IgD-negative memory B cell (primary cell): ENCODE results near the gene AANAT. TPM values are rescaled to one million over a fixed set of nuclear protein-coding genes. Genes with fewer than 3 reads are reported as not detected.
"Not testable (repeated sequence)": the region's sequence is repeated elsewhere in the genome, so short reads cannot be mapped to it uniquely, and the experiment has no call there.

ENCODE experiments used
- H3K27ac Mint-ChIP-seq, 3 donors: one replicate each; pipeline ENCODE4 v1.8.0; 2020 to 2022; ENCODE audit warnings: mild to moderate bottlenecking in 3 of 3, mixed read lengths in 3 of 3, moderate library complexity in 1 of 3
- H3K27me3 Mint-ChIP-seq: one replicate; pipeline ENCODE4 v1.8.0; 2021; ENCODE audit warnings: mixed read lengths
- H3K36me3 Mint-ChIP-seq: one replicate; pipeline ENCODE4 v1.8.0; 2020; ENCODE audit warnings: mild to moderate bottlenecking, mixed read lengths
- H3K4me1 Mint-ChIP-seq, 3 donors: one replicate each; pipeline ENCODE4 v1.8.0; 2020 to 2022; ENCODE audit warnings: mixed read lengths in 3 of 3, mild to moderate bottlenecking in 1 of 3
- H3K4me3 Mint-ChIP-seq, 4 donors: one replicate each; pipeline ENCODE4 v1.8.0; 2020 to 2022; ENCODE audit warnings: mild to moderate bottlenecking in 4 of 4, mixed read lengths in 4 of 4, moderate library complexity in 3 of 4
- H3K9me3 Mint-ChIP-seq, 3 donors: one replicate each; pipeline ENCODE4 v1.8.0; 2020 to 2021; ENCODE audit warnings: mixed read lengths in 3 of 3, mild to moderate bottlenecking in 1 of 3
- polyA plus RNA-seq: library from polyadenylated mRNA; unstranded; fragments of 300-500 nt; fragmentation: Illumina TruSeq; gene quantifications from one replicate; pipeline ENCODE4 v1.2.3, GENCODE V29; 2021

Gene AANAT
- polyA plus RNA-seq, 1 donor from 2014 or later: 1.1 TPM

GRCh38 chr17:76508472-76509063 is 41.2 kb downstream of the AANAT start:
- not testable (repeated sequence) for H3K4me3 Mint-ChIP-seq, H3K27me3 Mint-ChIP-seq, H3K9me3 Mint-ChIP-seq, H3K36me3 Mint-ChIP-seq
- Mint-ChIP-seq H3K27ac (peak overlapping the region in 1 of 3 donors; percentile 63), H3K4me1 (peaks cover 5 to 18% (median 11%) of the 10 kb centered on the region in 3 donors)

DNA sequence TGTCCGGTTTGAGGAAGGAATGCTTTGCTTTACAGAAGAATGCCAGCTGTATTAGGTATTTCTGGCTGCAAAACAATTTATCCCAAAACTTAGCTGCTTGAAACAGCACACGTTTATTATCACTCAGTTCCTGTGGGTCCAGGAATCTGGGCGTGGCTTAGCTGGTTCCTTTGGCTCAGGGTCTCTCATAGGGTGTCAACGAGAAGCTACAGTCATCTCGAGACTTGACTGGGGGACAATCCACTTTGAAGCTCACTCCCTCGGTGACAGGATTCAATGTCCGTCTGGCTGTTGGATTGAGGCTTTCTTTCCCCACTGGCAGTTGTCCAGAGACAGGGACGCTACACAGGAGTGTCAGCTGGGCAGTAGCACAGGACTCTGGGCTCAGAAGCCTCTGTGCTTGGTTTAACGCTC is 43.4 kb downstream of the AANAT start:
- no peak overlapping the region for H3K4me3 Mint-ChIP-seq
- peaks cover 7 to 25% (median 20%) of the 10 kb centered on the region in 3 donors for H3K4me1 Mint-ChIP-seq
- no peak overlapping the region for H3K27ac Mint-ChIP-seq

GRCh38 chr17:76511668-76512365 is 44.4 kb downstream of the AANAT start:
- H3K27me3 Mint-ChIP-seq: no peaks in the 10 kb centered on the region
- H3K36me3 Mint-ChIP-seq: no peaks in the 10 kb centered on the region
- H3K4me1 Mint-ChIP-seq: peaks cover 7 to 23% (median 20%) of the 10 kb centered on the region in 3 donors
- no peak overlapping the region for H3K4me3 Mint-ChIP-seq
- H3K9me3 Mint-ChIP-seq: no peaks in the 10 kb centered on the region
- H3K27ac Mint-ChIP-seq: peak overlapping the region in 1 of 3 donors; percentile 52

More for the DNA sequence above, 43.4 kb downstream of the AANAT start:
- Mint-ChIP-seq H3K36me3 (no peaks in the 10 kb centered on the region), H3K9me3 (no peaks in the 10 kb centered on the region), H3K27me3 (no peaks in the 10 kb centered on the region)

DNA sequence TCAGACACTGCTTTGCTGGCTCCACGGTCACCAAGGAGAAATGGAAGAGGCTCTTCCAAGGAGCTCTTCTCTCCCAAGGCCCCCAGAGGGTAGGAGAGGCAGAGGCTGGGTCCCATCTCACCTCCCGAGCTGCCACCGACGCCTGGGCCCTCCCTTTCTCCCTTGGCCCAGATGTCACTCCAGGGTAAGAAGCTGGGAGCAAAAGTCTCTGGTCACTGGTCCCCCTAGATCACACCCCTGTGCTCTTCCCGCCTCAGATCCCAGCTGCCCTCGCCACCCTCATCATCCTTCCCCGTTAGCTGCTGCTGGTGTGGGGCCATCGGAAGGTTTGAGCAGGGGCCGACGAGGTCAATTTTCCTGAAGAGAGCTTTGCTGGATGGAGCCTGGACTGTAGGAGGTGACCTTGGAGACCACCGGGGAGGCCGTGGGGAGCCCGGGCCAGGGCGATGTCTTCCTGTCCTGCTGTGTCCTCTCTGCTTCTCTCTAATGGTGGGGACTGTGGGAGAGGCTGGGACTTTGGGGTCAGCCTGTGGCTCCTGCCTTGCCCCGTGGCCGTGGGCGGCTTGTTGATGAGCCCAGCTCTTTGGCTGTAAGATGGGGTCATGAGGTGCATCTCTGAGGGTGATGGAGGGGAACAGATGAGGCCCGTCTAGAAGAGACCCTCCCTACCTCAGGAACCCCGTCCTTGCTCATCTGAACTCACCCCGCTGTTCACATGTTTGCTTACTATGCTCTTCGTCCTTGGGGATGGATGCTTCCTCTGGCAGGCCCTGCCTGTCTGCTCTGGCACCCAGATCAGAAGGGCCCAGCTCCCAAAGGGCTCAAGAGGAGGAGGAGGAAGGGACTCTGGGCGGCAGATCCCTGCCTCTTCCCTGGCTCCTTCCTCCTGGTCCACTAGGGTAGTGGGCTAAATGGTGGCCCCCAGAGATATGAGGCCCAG is 45.2 kb downstream of the AANAT start:
- peak overlapping the region in 1 of 4 donors; percentile 63 for H3K4me3 Mint-ChIP-seq
- no peaks in the 10 kb centered on the region for H3K9me3 Mint-ChIP-seq
- H3K27me3 Mint-ChIP-seq: no peaks in the 10 kb centered on the region
- no peaks in the 10 kb centered on the region for H3K36me3 Mint-ChIP-seq
- H3K4me1 Mint-ChIP-seq: peaks cover 7 to 22% (median 20%) of the 10 kb centered on the region in 3 donors
- H3K27ac Mint-ChIP-seq: peak overlapping the region; percentile 42 to 96 (median 60)

DNA sequence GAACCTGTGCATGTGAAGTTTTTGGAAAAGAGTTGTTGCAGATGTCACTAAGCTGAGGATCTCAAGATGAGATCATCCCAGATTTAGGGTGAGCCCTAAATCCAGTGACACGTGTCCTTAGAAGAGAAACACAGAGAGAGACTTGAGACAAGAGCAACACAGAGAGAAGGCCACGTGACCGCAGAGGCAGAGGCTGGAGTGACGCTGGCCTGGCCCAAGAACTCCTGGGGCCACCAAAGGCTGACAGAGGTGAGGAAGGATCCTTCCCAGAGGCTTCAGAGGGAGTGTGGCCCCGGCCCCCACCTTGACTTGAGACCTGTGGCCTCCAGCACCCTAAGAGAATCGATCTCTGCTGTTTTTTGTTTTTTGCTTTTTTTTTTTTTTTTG is 45.9 kb downstream of the AANAT start:
- peak overlapping the region in 1 of 4 donors; percentile 43 for H3K4me3 Mint-ChIP-seq
- peak overlapping the region; percentile 42 to 96 (median 60) for H3K27ac Mint-ChIP-seq
- no peaks in the 10 kb centered on the region for H3K36me3 Mint-ChIP-seq
- H3K27me3 Mint-ChIP-seq: no peaks in the 10 kb centered on the region
- peaks cover 7 to 21% (median 19%) of the 10 kb centered on the region in 3 donors for H3K4me1 Mint-ChIP-seq
- no peaks in the 10 kb centered on the region for H3K9me3 Mint-ChIP-seq

- not testable (repeated sequence) for H3K27me3 Mint-ChIP-seq, H3K36me3 Mint-ChIP-seq, H3K9me3 Mint-ChIP-seq
- H3K4me1 Mint-ChIP-seq: peaks cover 7 to 21% (median 19%) of the 10 kb centered on the region in 3 donors
- H3K27ac Mint-ChIP-seq: peak overlapping the region in 2 of 3 donors; percentile 92 to 96
- peak overlapping the region in 2 of 4 donors; percentile 33 to 70 for H3K4me3 Mint-ChIP-seq
Observed at GRCh38 chr17:76514355-76514754, 47.0 kb downstream of the AANAT start.

- Mint-ChIP-seq H3K4me1 (peaks cover 7 to 21% (median 19%) of the 10 kb centered on the region in 3 donors), H3K27ac (peak overlapping the region; percentile 82 to 96 (median 92)), H3K36me3 (peaks cover 1% of the 10 kb centered on the region), H3K4me3 (peak overlapping the region; percentile 49 to 83 (median 66)), H3K9me3 (no peaks in the 10 kb centered on the region), H3K27me3 (no peaks in the 10 kb centered on the region)
Observed at GRCh38 chr17:76515274-76515949, 48.0 kb downstream of the AANAT start.

- peaks cover 4% of the 10 kb centered on the region for H3K36me3 Mint-ChIP-seq
- H3K4me1 Mint-ChIP-seq: peaks cover 7 to 16% (median 16%) of the 10 kb centered on the region in 3 donors
- H3K4me3 Mint-ChIP-seq: no peak overlapping the region
- H3K9me3 Mint-ChIP-seq: no peaks in the 10 kb centered on the region
- no peaks in the 10 kb centered on the region for H3K27me3 Mint-ChIP-seq
- H3K27ac Mint-ChIP-seq: peak overlapping the region in 2 of 3 donors; percentile 69 to 80
Observed at GRCh38 chr17:76517638-76518038, 50.2 kb downstream of the AANAT start.

- H3K27me3 Mint-ChIP-seq: peaks cover 1% of the 10 kb centered on the region
- H3K27ac Mint-ChIP-seq: peak overlapping the region in 2 of 3 donors; percentile 67 to 81
- peak overlapping the region in 2 of 4 donors; percentile 63 to 76 for H3K4me3 Mint-ChIP-seq
- H3K36me3 Mint-ChIP-seq: peaks cover 4% of the 10 kb centered on the region
- H3K9me3 Mint-ChIP-seq: no peaks in the 10 kb centered on the region
- peaks cover 7 to 18% (median 16%) of the 10 kb centered on the region in 3 donors for H3K4me1 Mint-ChIP-seq
Observed at GRCh38 chr17:76519048-76519966, 51.9 kb downstream of the AANAT start.

Other genes with a start within 250 kb of the AANAT start
- 0.43 TPM for gene RNF157, start 227.1 kb upstream of the AANAT start, polyA plus RNA-seq
- gene UBALD2, start 202.3 kb upstream of the AANAT start, polyA plus RNA-seq: 4.3 TPM
- 0.14 TPM for gene QRICH2, start 159.3 kb upstream of the AANAT start, polyA plus RNA-seq
- gene PRPSAP1, start 113.7 kb upstream of the AANAT start, polyA plus RNA-seq: 62.0 TPM
- not detected for gene SPHK1, start 83.0 kb upstream of the AANAT start, polyA plus RNA-seq
- gene UBE2O, start 14.5 kb upstream of the AANAT start, polyA plus RNA-seq: 13.8 TPM
- 160 TPM for gene RHBDF2, start 33.8 kb downstream of the AANAT start, polyA plus RNA-seq
- 2.1 TPM for gene CYGB, start 70.1 kb downstream of the AANAT start, polyA plus RNA-seq
- 24.4 TPM for gene PRCD, start 72.4 kb downstream of the AANAT start, polyA plus RNA-seq
- 0.68 TPM for gene ST6GALNAC2, start 118.3 kb downstream of the AANAT start, polyA plus RNA-seq
- 0.44 TPM for gene ST6GALNAC1, start 176.2 kb downstream of the AANAT start, polyA plus RNA-seq
- 2.7 TPM for gene MXRA7, start 243.4 kb downstream of the AANAT start, polyA plus RNA-seq